Thoracic aorta (tissue), 2 donors: Measurements from ENCODE around the gene LMF2. TPM values are rescaled to one million over a fixed set of nuclear protein-coding genes. Genes with fewer than 3 reads are reported as not detected.

Experiments
- ATAC-seq: fragments of 150-250 bp; one replicate; pipeline ENCODE4 v1.8.0; 2017; ENCODE audit warnings: low read depth; ENCODE audit not compliant: insufficient number of reproducible peaks, low FRiP score
- DNase-seq: peaks from one replicate; pipeline ENCODE4 v3.0.0-alpha.2; 2020; ENCODE audit warnings: low spot score
- H3K27ac ChIP-seq, 2 donors: fragments of 200-600 bp; sonication (generic); 1 replicate in 1 of 2; 2 replicates in 1 of 2; pipeline ENCODE4 v1.5.1; 2016; ENCODE audit warnings: mild to moderate bottlenecking in 2 of 2, moderate library complexity in 2 of 2
- H3K27me3 ChIP-seq: fragments of 200-600 bp; sonication (generic); replicated peaks from 2 replicates; pipeline ENCODE4 v1.6.0; 2016; ENCODE audit warnings: mild to moderate bottlenecking; ENCODE audit not compliant: insufficient read depth
- H3K36me3 ChIP-seq: fragments of 200-600 bp; sonication (generic); one replicate; pipeline ENCODE4 v1.5.1; 2016
- H3K4me1 ChIP-seq, 2 donors: fragments of 200-600 bp; sonication (generic); 1 replicate in 1 of 2; 2 replicates in 1 of 2; pipeline versions ENCODE4 v1.5.1 to v1.6.0; 2016; ENCODE audit warnings: low read depth in 2 of 2, mild to moderate bottlenecking in 1 of 2; ENCODE audit not compliant: control insufficient read depth in 1 of 2
- H3K4me3 ChIP-seq: fragments of 200-600 bp; sonication (generic); 2 replicates; pipeline ENCODE4 v1.5.1; 2016; ENCODE audit warnings: mild to moderate bottlenecking
- H3K9me3 ChIP-seq: fragments of 200-600 bp; sonication (generic); 2 replicates; pipeline ENCODE4 v1.5.1; 2016
- total RNA-seq, 2 donors: library from RNA; depleted of rRNA; stranded (reverse); fragments of >200 nt; gene quantifications; one replicate each; pipeline versions ENCODE4 v1.1.0 to v1.2.3, GENCODE V29; 2016
- TF ChIP-seq, protein P1 (sequence below): fragments of 200-600 bp; sonication (generic); IDR thresholded peaks from one replicate; pipeline ENCODE4 v1.5.1; 2019; ENCODE audit warnings: antibody characterized with exemption

The LMF2 gene
- total RNA-seq, 2 donors from 2014 or later: 61.9 to 87.6 TPM

DNA sequence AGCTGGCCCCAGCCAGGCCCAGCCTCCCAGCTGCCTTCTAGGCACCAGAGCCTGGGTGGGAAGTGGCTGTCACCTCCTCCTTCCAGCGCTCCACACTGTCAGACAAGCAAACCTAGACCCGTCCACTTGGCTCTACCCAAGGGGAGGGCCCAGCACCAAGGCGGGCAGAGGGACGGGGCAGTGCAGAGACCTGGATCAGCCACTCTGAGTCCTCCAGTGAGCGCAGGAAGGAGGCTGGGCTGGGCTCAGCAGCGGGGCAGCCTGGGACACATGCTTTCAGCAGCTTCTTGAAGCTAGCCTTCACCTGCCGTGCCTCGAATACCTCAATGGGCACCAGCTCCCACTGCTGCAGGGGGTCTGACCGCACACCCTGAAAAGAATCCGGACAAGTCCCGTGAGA, 51.5 kb downstream of the LMF2 start:
- Histone ChIP-seq H3K9me3 (no peaks in the 10 kb centered on the region), H3K36me3 (peaks cover 67% of the 10 kb centered on the region), H3K4me3 (no peak overlapping the region), H3K4me1 (no peaks in the 10 kb centered on the region), H3K27me3 (no peaks in the 10 kb centered on the region), H3K27ac (no peak overlapping the region)
- TF ChIP-seq, protein P1, sequence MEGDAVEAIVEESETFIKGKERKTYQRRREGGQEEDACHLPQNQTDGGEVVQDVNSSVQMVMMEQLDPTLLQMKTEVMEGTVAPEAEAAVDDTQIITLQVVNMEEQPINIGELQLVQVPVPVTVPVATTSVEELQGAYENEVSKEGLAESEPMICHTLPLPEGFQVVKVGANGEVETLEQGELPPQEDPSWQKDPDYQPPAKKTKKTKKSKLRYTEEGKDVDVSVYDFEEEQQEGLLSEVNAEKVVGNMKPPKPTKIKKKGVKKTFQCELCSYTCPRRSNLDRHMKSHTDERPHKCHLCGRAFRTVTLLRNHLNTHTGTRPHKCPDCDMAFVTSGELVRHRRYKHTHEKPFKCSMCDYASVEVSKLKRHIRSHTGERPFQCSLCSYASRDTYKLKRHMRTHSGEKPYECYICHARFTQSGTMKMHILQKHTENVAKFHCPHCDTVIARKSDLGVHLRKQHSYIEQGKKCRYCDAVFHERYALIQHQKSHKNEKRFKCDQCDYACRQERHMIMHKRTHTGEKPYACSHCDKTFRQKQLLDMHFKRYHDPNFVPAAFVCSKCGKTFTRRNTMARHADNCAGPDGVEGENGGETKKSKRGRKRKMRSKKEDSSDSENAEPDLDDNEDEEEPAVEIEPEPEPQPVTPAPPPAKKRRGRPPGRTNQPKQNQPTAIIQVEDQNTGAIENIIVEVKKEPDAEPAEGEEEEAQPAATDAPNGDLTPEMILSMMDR: no peak
- no peak for ATAC-seq
- DNase-seq: no peak

DNA sequence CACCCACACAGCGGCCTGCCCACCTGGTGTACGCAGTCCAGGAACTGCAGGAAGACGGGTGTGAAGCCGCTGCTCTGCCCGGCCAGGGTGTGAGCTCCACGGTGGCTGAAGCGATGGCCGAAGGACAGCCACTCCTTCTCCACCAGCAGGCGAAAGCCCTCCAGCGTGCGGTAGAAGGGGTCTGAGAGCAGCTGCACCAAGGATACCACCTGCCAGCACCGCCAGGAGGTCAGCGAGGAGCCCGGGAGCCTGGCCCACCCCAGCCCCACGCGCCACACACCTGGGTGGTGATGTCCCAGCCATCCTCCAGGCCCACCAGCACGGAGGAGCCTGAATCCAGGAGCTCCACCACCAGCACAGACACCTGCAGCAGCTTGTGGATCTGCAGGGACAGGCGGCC, 52.3 kb downstream of the LMF2 start:
- Histone ChIP-seq H3K9me3 (no peaks in the 10 kb centered on the region), H3K4me3 (no peak overlapping the region), H3K4me1 (no peaks in the 10 kb centered on the region), H3K36me3 (peaks cover 59% of the 10 kb centered on the region), H3K27ac (no peak overlapping the region), H3K27me3 (no peaks in the 10 kb centered on the region)
- TF ChIP-seq, protein P1: no peak
- DNase-seq (no peak), ATAC-seq (no peak)

DNA sequence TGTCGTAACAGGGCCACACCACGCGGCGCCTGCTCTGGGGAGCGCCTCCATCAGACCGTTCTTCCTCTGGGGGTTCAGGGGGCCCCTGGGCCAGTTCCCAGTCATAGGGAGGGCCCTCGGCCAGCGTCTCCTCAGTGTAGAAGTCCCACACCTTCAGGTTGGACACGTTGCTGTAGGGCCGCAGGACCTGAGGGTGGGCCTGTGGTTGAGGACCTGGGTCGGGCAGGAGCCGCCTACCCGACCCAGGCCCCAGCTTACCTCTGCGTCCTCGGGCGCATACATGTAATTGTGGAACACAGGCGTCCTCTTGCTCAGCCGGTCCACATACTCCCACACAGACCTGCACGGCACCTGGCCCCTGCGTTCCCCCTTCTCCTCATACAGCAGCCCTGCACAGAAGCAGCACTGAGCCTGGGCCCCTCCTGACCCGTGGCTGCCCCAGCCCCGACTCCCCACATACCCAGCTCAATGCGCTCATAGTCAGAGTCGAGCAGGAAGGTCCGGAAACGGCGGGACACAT, 52.9 kb downstream of the LMF2 start:
- TF ChIP-seq, protein P1: no peak
- Histone ChIP-seq H3K9me3 (no peaks in the 10 kb centered on the region), H3K27ac (no peak overlapping the region), H3K4me3 (no peak overlapping the region), H3K36me3 (peaks cover 53% of the 10 kb centered on the region), H3K4me1 (no peaks in the 10 kb centered on the region), H3K27me3 (no peaks in the 10 kb centered on the region)
- no peak for ATAC-seq
- no peak for DNase-seq

Other genes starting within 250 kb of the LMF2 start
- 10 to 100 TPM in 1 of 2 donors, 1 to 10 TPM in 1; 8.9 to 10.4 TPM for gene MAPK12, start 246.0 kb downstream of the LMF2 start, total RNA-seq
- 1 to 10 TPM; 5.8 to 8.8 TPM for gene MAPK11, start 237.3 kb downstream of the LMF2 start, total RNA-seq
- gene PLXNB2, start 200.1 kb downstream of the LMF2 start, total RNA-seq: 100 to 1,000 TPM; 169 to 218 TPM
- 1 to 10 TPM; 4.2 to 6.0 TPM for gene DENND6B, start 180.7 kb downstream of the LMF2 start, total RNA-seq
- gene PPP6R2, start 164.4 kb downstream of the LMF2 start, total RNA-seq: 10 to 100 TPM; 61.2 to 73.6 TPM
- 10 to 100 TPM; 72.9 to 99.9 TPM for gene SBF1, start 32.7 kb downstream of the LMF2 start, total RNA-seq
- under 1 TPM in 1 of 2 donors, not detected in 1; 0.14 TPM for gene ADM2, start 26.2 kb downstream of the LMF2 start, total RNA-seq
- gene MIOX, start 20.8 kb downstream of the LMF2 start, total RNA-seq: not detected
- 10 to 100 TPM; 40.8 to 50.4 TPM for gene NCAPH2, start 522 bp upstream of the LMF2 start, total RNA-seq
- gene SCO2, start 17.9 kb upstream of the LMF2 start, total RNA-seq: 1 to 10 TPM; 3.5 to 4.5 TPM
- 10 to 100 TPM; 90.4 to 95.7 TPM for gene TYMP, start 22.3 kb upstream of the LMF2 start, total RNA-seq
- not detected for gene KLHDC7B, start 38.2 kb upstream of the LMF2 start, total RNA-seq
- not detected for gene SYCE3, start 55.2 kb upstream of the LMF2 start, total RNA-seq
- 10 to 100 TPM; 14.6 to 21.4 TPM for gene CPT1B, start 70.7 kb upstream of the LMF2 start, total RNA-seq
- gene CHKB, start 75.1 kb upstream of the LMF2 start, total RNA-seq: 10 to 100 TPM; 52.6 to 78.7 TPM
- gene MAPK8IP2, start 93.1 kb upstream of the LMF2 start, total RNA-seq: under 1 TPM; 0.41 to 0.92 TPM
- gene ARSA, start 120.5 kb upstream of the LMF2 start, total RNA-seq: 10 to 100 TPM; 38.4 to 75.4 TPM
- gene SHANK3, start 165.1 kb upstream of the LMF2 start, total RNA-seq: 10 to 100 TPM; 10.7 to 14.3 TPM
- gene ACR, start 230.5 kb upstream of the LMF2 start, total RNA-seq: not detected